ENCODE measurements around the gene NPR2. TPM values are rescaled to one million over a fixed set of nuclear protein-coding genes. Genes with fewer than 3 reads are reported as not detected.

Gene NPR2
- total RNA-seq, 1 experiment from 2014 or later = 12.5 TPM

GRCh38 chr9:35808433-35808832 lies 17.0 kb downstream of the NPR2 start:
- Histone ChIP-seq H3K18ac (ENCODE audit: insufficient read length, low read depth, low read length) (no peak overlapping the region), H3K27me3 (ENCODE audit: insufficient read depth, low read length) (no peaks in the 10 kb centered on the region), H3K56ac (ENCODE audit: insufficient read length, low read depth, low read length) (no peak overlapping the region), H3K9ac (ENCODE audit: extremely low read depth, insufficient read length, low read length) (no peak overlapping the region), H4K5ac (ENCODE audit: insufficient read length, low read depth, low read length) (no peak overlapping the region), H3K4ac (ENCODE audit: low read depth, low read length) (no peak overlapping the region), H3K23ac (ENCODE audit: insufficient read length, low read depth, low read length) (no peak overlapping the region), H3K4me1 (ENCODE audit: insufficient read depth, low read length) (no peaks in the 10 kb centered on the region), H3K79me2 (ENCODE audit: insufficient read depth, low read length) (no peaks in the 10 kb centered on the region), H4K8ac (replicated peaks; ENCODE audit: insufficient read length, low read depth, low read length) (no peak overlapping the region), H3K14ac (ENCODE audit: insufficient read depth, low read length) (no peak overlapping the region), H4K20me1 (ENCODE audit: control insufficient read depth, insufficient read depth, insufficient read length) (no peaks in the 10 kb centered on the region), H3K27ac (ENCODE audit: insufficient read length, low read depth, low read length) (no peak overlapping the region), H3T11ph (ENCODE audit: low read length) (no peak overlapping the region), H2BK20ac (ENCODE audit: low read depth, low read length, poor library complexity, severe bottlenecking) (no peak overlapping the region), H3K23me2 (ENCODE audit: insufficient read length, low read depth, low read length, poor library complexity, severe bottlenecking) (peaks cover 4% of the 10 kb centered on the region), H2BK12ac (ENCODE audit: insufficient read length, low read depth, low read length) (no peak overlapping the region), H2BK5ac (ENCODE audit: insufficient read length, low read length) (no peak overlapping the region), H3K79me1 (ENCODE audit: insufficient read depth, low read depth, low read length, poor library complexity, severe bottlenecking) (no peaks in the 10 kb centered on the region), H4K91ac (ENCODE audit: insufficient read length, low read depth, low read length) (no peak overlapping the region), H2AK5ac (ENCODE audit: insufficient read length, low read length) (no peak overlapping the region), H3K9me3 (ENCODE audit: control insufficient read depth, low read depth, low read length) (no peaks in the 10 kb centered on the region), H2BK15ac (ENCODE audit: low read depth, low read length) (no peak overlapping the region), H2AFZ (ENCODE audit: low read length) (no peak overlapping the region), H3K4me2 (ENCODE audit: insufficient read depth, insufficient read length, low read length) (no peak overlapping the region), H2BK120ac (ENCODE audit: low read depth, low read length, poor library complexity, severe bottlenecking) (no peak overlapping the region)
- no CpG with 5 or more reads among the region's 9 CpGs for WGBS (ENCODE audit: extremely low coverage, insufficient read length, low lambda C conversion rate)
- Mint-ChIP-seq H3K9me3 (no peaks in the 10 kb centered on the region; a peak in 1 of 5 replicates), H3K27me3 (ENCODE audit: low read depth) (peaks cover 5% of the 10 kb centered on the region), H3K4me1 (peaks cover 9% of the 10 kb centered on the region in 2 experiments), H3K4me3 (no peak overlapping the region), H3K27ac (no peak overlapping the region), H3K36me3 (ENCODE audit: insufficient read depth in 1 of 3, low read depth in 3 of 3) (peaks cover 11 to 22% (median 16%) of the 10 kb centered on the region in 3 experiments)
- TF ChIP-seq, protein P1, sequence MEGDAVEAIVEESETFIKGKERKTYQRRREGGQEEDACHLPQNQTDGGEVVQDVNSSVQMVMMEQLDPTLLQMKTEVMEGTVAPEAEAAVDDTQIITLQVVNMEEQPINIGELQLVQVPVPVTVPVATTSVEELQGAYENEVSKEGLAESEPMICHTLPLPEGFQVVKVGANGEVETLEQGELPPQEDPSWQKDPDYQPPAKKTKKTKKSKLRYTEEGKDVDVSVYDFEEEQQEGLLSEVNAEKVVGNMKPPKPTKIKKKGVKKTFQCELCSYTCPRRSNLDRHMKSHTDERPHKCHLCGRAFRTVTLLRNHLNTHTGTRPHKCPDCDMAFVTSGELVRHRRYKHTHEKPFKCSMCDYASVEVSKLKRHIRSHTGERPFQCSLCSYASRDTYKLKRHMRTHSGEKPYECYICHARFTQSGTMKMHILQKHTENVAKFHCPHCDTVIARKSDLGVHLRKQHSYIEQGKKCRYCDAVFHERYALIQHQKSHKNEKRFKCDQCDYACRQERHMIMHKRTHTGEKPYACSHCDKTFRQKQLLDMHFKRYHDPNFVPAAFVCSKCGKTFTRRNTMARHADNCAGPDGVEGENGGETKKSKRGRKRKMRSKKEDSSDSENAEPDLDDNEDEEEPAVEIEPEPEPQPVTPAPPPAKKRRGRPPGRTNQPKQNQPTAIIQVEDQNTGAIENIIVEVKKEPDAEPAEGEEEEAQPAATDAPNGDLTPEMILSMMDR (conservative IDR thresholded peaks at IDR 0.05) = no peak
- no peak for DNase-seq
